EH (cell line): ENCODE results near the gene LIN37.

Experiments
- DNase-seq: peaks from one replicate; pipeline ENCODE4 v3.0.0-alpha.2; 2015; ENCODE audit warnings: low read depth

Gene LIN37

GRCh38 chr19:35775046-35775297, 26.6 kb downstream of the LIN37 start:
- no peak for DNase-seq

DNA sequence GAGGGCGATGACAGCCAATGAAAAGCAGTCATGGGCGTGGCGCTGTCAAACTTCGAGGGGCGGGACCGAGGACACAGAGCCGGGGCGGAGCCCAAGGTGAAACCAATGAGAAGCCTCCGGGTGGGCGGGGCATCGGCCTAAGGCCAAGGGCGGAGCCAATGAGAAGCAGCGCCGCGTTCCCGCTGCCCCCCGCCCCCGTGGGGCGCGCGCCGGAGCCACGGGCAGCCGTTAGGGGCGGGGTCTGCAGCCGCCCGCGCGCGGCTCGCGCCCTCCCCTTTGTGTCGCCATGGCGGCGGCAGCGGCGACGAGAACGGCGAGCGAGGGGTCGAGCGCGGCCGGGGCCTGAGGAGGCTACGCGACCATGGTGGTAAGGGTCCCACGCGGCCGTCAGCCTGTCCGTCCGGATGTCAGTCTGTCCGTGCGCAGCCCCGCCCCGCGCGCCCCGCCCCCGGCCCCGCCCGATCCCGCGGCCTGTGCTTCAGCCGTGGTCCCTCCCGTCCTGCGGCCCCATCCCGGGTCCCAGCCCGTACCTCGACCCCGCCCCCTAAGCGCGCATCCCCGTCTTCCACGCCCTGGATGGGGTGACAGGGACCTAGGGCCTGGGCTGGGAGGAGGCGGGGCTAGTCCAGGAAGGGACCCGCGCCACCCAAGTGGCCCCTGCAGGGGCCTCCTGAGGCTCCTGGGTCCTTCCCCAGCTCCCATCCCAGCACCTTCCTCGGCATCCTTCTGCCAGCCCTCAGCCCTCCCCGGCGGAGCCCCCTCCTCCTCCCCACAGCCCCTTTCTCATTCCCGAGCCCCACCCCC, 27.1 kb downstream of the LIN37 start, which contains the start of gene ARHGAP33:
ARHGAP33 (plus strand) TSS at position 267 of the 804 bp plus-strand sequence; CDS start at position 362, 95 bp downstream.
- DNase-seq, result peak; percentile 97

- DNase-seq, result no peak
Measured at GRCh38 chr19:35776102-35776788, 27.9 kb downstream of the LIN37 start.

DNA sequence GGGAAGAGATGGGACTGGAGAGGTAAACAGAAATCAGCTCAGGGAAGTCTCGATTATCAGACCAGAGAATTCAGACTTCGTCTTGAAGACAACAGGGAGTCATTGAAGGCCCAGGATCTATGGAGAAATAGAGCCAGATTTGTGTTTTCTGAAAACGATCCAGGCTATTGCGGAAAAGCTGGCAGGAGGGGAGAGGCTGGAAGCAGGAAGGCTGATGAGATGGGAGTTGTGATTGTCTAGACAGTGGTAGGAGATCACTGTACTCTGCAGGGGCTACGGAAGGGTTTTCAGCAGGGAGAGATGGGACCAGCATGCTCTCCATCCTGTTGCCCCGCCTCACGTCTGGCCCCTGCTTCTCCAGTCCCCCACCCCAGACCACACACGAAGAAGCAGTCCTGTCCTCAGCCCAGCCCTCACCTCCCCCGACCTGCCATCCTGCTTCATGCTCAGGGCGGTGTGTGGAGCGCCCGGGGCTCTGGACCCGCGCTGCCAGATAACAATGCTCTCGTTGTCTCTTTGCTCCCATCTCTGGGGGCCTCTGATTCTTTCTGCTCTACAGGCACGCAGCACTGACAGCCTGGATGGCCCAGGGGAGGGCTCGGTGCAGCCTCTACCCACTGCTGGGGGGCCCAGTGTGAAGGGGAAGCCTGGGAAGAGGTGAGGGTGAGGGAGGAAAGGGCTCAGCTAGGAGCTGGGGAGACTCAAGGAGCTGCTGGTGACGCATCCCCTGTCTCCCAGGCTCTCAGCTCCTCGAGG, 28.9 kb downstream of the LIN37 start:
- DNase-seq, result no peak

- DNase-seq, result no peak
Measured at GRCh38 chr19:35777961-35778360, 29.6 kb downstream of the LIN37 start.

GRCh38 chr19:35779033-35779432, 30.7 kb downstream of the LIN37 start:
- DNase-seq, result no peak

- no peak for DNase-seq
Measured at GRCh38 chr19:35780058-35780457, 31.7 kb downstream of the LIN37 start.

- no peak for DNase-seq
Measured at GRCh38 chr19:35780717-35781116, 32.3 kb downstream of the LIN37 start.

- no peak for DNase-seq
Measured at GRCh38 chr19:35781650-35782049, 33.3 kb downstream of the LIN37 start.

DNA sequence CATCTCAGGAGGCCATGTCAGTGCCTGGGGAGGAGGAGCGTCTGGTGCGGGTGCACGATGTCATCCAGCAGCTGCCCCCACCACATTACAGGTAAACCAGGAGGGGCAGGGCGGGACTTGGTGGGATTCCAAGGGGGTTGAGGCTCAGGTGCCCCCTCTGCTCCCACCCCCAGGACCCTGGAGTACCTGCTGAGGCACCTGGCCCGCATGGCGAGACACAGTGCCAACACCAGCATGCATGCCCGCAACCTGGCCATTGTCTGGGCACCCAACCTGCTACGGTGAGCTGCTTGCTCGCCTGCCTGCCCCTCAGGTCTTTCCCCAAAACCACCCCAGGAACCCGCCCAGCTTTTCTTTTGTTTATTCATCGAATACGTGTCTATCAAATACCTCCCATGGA, 34.2 kb downstream of the LIN37 start:
- DNase-seq, result no peak

- DNase-seq, result no peak
Measured at GRCh38 chr19:35783469-35784434, 35.4 kb downstream of the LIN37 start.

DNA sequence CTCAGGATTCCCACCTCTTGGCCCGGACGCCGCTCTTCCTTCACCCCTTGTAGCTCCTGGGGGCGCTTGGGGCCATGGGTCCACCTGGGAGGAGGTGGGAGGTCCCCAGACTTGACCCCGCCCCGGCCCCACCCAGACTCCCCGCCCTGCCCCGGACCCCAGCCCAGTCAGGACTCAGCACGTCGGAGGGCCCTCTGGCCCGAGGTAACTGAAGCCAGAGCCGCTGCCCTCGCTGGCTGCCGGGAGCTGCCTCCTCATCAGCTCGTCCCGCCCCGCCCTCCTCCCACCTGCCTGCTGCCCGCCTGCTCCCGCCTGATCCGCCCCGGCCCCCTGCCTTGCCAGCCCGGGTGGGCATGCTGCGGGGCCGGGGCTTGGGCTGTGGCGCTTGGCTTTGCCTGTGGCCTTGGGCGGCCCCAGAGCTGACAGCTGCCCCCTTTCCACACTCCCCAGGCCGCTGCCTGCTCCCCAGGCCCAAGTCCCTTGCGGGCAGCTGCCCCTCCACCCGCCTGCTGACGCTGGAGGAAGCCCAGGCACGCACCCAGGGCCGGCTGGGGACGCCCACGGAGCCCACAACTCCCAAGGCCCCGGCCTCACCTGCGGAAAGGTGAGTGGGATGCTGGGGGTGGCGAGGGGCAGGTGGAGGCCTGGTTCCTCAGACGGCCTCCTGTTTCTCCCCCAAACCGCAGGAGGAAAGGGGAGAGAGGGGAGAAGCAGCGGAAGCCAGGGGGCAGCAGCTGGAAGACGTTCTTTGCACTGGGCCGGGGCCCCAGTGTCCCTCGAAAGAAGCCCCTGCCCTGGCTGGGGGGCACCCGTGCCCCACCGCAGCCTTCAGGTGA, 36.3 kb downstream of the LIN37 start:
- no peak for DNase-seq

DNA sequence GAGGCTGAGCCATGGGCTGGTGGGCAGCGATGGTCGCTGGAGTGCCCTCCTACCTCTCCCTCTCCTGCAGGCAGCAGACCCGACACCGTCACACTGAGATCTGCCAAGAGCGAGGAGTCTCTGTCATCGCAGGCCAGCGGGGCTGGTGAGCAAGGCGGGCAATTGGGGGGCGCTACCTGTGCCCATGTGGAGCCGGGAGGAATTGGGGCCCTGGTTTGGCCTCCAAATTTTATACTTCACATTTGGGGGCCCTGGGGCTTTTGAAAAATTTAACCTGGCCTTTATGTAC, 36.9 kb downstream of the LIN37 start:
- no peak for DNase-seq

DNA sequence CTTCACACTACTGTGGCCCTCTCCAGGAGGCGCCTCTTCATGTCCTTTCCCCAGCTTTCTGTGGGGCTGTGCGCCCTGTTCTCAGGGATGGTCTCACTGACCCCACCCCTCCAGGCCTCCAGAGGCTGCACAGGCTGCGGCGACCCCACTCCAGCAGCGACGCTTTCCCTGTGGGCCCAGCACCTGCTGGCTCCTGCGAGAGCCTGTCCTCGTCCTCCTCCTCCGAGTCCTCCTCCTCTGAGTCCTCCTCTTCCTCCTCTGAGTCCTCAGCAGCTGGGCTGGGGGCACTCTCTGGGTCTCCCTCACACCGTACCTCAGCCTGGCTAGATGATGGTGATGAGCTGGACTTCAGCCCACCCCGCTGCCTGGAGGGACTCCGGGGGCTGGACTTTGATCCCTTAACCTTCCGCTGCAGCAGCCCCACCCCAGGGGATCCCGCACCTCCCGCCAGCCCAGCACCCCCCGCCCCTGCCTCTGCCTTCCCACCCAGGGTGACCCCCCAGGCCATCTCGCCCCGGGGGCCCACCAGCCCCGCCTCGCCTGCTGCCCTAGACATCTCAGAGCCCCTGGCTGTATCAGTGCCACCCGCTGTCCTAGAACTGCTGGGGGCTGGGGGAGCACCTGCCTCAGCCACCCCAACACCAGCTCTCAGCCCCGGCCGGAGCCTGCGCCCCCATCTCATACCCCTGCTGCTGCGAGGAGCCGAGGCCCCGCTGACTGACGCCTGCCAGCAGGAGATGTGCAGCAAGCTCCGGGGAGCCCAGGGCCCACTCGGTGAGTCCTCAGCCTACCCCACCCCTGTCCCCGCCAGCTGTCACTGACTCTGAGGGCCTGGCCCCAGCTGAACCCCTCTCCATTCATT, 38.2 kb downstream of the LIN37 start:
- no peak for DNase-seq

GRCh38 chr19:35787227-35787799, 38.9 kb downstream of the LIN37 start:
- DNase-seq, result no peak

DNA sequence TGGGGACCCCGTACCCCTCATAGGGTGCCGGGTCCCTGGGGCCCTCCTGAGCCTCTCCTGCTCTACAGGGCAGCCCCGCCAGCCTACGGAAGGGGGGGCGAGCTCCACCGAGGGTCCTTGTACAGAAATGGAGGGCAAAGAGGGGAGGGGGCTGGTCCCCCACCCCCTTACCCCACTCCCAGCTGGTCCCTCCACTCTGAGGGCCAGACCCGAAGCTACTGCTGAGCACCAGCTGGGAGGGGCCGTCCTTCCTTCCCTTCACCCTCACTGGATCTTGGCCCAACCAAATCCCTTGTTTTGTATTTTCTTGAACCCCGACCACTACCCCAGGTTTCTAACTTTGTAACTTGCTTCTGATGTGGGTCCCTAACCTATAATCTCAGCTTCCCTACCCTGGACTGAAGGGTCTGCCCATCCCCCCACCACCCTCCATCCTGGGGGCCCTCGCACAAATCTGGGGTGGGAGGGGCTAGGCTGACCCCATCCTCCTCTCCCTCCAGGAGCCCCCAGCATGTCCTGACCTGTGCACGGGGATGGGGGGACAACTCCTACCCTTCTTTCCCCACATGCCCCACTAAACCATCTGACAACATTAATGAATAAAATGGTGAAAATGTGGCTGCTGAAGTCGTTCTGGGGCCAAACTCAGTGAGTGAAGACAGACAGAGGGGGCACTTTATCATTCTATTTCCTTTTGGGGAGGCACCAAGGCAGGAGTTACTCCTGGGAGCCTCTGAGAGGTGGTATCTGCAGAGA, 40.0 kb downstream of the LIN37 start:
- DNase-seq, result no peak

DNA sequence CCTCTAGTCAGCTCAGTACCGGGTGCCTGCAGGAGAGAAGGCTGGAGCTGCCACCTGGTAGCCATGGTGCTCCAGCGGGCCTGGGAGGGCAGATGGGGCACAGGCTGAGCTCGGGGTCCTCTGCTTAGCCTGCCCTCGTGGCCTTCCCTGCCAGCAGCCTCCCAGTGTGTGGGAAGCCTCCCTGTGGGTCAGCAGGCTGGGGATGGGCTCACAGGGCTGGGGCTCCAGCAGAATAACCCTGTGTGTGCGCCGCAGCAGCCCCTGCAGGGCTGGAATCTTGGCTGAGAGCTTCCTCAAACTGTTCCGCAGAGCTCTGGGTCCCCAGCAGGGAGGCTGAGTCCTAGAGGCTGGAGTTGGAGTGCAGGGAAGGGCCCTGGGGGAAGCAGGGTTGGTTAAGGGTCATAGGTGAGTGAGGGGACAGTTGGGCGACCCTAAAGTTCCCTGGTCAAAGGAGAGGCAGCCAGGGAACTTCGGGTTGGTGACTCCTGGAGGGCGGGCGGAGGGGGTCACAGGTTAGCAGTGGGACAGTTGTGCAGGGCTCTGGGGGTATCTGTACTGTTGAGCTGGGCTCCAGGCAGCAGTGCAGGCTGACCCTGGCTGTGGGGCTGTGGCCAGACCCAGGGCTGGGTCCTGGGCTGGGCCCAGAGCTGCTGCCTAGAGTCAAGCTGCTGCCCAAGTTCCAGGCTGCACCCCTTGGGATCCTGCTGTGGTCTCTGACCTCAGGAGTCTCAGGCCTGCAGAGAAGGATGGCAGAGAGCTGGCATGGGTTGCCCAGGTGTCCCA, 41.0 kb downstream of the LIN37 start:
- DNase-seq, result no peak
